ENCODE measurements around the gene EME2. TPM values are rescaled to one million over a fixed set of nuclear protein-coding genes. Genes with fewer than 3 reads are reported as not detected.

EME2 gene
- total RNA-seq, 1 experiment from 2014 or later: 19.5 TPM

DNA sequence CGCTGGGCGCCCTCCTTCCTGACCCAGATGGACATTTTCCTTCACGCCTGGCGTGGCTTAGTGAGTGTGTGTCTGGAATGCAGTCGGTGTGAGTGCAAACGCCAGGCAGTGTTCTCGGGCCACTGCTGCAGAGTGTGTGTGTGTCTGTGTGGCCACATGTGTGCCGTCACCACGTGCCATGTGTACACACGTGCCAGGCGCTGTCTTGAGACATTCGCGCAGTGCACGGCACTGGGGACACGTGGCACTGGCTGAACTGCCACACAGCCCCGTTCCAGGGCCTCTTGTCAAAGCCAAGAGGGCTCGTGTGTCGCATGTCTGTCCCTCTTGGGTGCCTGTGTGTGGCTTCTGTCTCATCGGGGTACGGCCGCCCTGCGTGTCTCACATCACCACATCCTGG is 37.8 kb upstream of the EME2 start:
- no peak overlapping the region for H3K4me3 ChIP-seq (ENCODE audit: low read depth, low read length, poor library complexity, severe bottlenecking)
- no peak for DNase-seq (ENCODE audit: low spot score)
- intact Hi-C loops (cut with micrococcal nuclease; ENCODE audit: unreplicated experiment): no loop called here
- ChIA-PET CTCF (no interaction called here), POLR2A (ENCODE audit: low non-redundant PET) (no interaction called here)
- H3K27me3 ChIP-seq (replicated peaks; ENCODE audit: insufficient read depth, low read depth, low read length, poor library complexity): no peaks in the 10 kb centered on the region
- BruUV-seq (replicated peaks): no TSS peak
- H3K27ac ChIP-seq (ENCODE audit: low read depth, low read length, poor library complexity, severe bottlenecking): no peak overlapping the region
- H3K9me3 ChIP-seq (ENCODE audit: low read depth, low read length, poor library complexity, severe bottlenecking): peaks cover 6% of the 10 kb centered on the region
- H3K36me3 ChIP-seq (ENCODE audit: insufficient read depth, low read length, poor library complexity, severe bottlenecking): peaks cover 8% of the 10 kb centered on the region
- no peaks in the 10 kb centered on the region for H3K4me1 ChIP-seq (ENCODE audit: insufficient read depth, low read length, poor library complexity, severe bottlenecking)
- no peak for TF ChIP-seq EZH2 (IDR thresholded peaks at IDR 0.05; ENCODE audit: borderline replicate concordance, low read depth, low read length, poor library complexity, severe bottlenecking)
- TF ChIP-seq, protein P1, sequence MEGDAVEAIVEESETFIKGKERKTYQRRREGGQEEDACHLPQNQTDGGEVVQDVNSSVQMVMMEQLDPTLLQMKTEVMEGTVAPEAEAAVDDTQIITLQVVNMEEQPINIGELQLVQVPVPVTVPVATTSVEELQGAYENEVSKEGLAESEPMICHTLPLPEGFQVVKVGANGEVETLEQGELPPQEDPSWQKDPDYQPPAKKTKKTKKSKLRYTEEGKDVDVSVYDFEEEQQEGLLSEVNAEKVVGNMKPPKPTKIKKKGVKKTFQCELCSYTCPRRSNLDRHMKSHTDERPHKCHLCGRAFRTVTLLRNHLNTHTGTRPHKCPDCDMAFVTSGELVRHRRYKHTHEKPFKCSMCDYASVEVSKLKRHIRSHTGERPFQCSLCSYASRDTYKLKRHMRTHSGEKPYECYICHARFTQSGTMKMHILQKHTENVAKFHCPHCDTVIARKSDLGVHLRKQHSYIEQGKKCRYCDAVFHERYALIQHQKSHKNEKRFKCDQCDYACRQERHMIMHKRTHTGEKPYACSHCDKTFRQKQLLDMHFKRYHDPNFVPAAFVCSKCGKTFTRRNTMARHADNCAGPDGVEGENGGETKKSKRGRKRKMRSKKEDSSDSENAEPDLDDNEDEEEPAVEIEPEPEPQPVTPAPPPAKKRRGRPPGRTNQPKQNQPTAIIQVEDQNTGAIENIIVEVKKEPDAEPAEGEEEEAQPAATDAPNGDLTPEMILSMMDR (conservative IDR thresholded peaks at IDR 0.05; ENCODE audit: low read depth, low read length): no peak

DNA sequence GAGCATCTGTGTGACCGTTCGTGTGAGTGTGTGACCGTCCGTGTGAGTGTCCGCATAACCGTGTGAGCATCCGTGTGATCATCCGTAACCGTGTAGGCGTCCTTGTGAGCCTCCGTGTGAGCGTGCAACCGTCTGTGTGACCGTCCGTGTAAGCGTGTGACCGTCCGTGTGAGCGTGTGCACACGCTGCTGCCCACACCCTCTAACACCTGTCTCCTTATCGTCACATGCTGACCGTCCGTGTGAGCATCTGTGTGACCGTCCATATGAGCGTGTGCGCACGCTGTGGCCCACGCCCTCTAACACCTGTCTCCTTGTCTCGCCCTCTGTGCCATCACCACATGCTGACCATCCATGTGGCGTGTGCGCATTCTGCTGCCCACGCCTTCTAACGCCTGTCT is 32.4 kb upstream of the EME2 start:
- POLR2A ChIA-PET (ENCODE audit: low non-redundant PET): no interaction called here
- Histone ChIP-seq H3K27ac (ENCODE audit: low read depth, low read length, poor library complexity, severe bottlenecking) (no peak overlapping the region), H3K9me3 (ENCODE audit: low read depth, low read length, poor library complexity, severe bottlenecking) (peaks cover 6% of the 10 kb centered on the region), H3K4me3 (ENCODE audit: low read depth, low read length, poor library complexity, severe bottlenecking) (no peak overlapping the region), H3K36me3 (ENCODE audit: insufficient read depth, low read length, poor library complexity, severe bottlenecking) (peaks cover 2% of the 10 kb centered on the region), H3K27me3 (replicated peaks; ENCODE audit: insufficient read depth, low read depth, low read length, poor library complexity) (no peaks in the 10 kb centered on the region), H3K4me1 (ENCODE audit: insufficient read depth, low read length, poor library complexity, severe bottlenecking) (no peaks in the 10 kb centered on the region)
- CTCF ChIA-PET: no interaction called here
- DNase-seq (ENCODE audit: low spot score): no peak
- no TSS peak for BruUV-seq (replicated peaks)
- TF ChIP-seq, protein P1 (conservative IDR thresholded peaks at IDR 0.05; ENCODE audit: low read depth, low read length): no peak
- TF ChIP-seq EZH2 (IDR thresholded peaks at IDR 0.05; ENCODE audit: borderline replicate concordance, low read depth, low read length, poor library complexity, severe bottlenecking): no peak
- intact Hi-C loops (cut with micrococcal nuclease; ENCODE audit: unreplicated experiment): no loop called here

DNA sequence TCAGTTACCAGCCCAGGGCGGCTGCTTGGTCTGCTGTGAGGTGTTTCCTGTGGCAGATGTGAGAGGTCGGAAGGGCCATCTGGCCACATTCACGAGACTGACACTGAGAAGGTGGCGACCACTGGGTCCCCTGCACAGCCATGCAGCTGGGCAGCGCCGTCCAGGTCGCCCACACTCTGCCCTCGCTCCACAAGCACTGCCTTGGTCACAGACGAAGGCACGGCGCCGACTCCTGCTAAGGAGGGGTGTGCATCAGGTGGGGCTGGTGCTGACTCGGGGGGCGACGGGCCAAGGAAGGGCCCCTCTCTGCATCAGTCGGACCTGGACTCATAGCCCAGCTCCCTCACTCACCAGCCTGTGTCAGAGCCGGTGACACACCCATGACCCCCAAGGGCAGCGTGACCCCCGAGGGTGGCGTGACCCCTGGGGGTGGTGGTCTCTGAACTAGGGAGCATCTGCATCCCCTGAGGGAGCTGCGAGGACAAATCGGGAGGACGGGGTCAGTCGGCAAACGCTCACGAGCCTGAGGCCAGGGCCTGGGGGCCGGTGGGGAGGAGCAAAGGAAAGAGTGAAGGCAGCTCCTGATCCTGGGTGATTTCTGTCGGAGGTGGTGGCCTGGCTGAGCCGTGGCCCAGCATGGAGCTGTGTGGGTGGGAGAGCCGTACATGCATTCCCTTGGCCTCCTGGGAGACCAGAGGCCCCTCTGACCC is 31.7 kb upstream of the EME2 start:
- no TSS peak for BruUV-seq (replicated peaks)
- POLR2A ChIA-PET (ENCODE audit: low non-redundant PET): no interaction called here

More for the DNA sequence above, 31.7 kb upstream of the EME2 start:
- Histone ChIP-seq H3K27me3 (replicated peaks; ENCODE audit: insufficient read depth, low read depth, low read length, poor library complexity) (no peaks in the 10 kb centered on the region), H3K4me3 (ENCODE audit: low read depth, low read length, poor library complexity, severe bottlenecking) (no peak overlapping the region), H3K9me3 (ENCODE audit: low read depth, low read length, poor library complexity, severe bottlenecking) (peaks cover 6% of the 10 kb centered on the region), H3K4me1 (ENCODE audit: insufficient read depth, low read length, poor library complexity, severe bottlenecking) (no peaks in the 10 kb centered on the region), H3K36me3 (ENCODE audit: insufficient read depth, low read length, poor library complexity, severe bottlenecking) (peaks cover 2% of the 10 kb centered on the region), H3K27ac (ENCODE audit: low read depth, low read length, poor library complexity, severe bottlenecking) (no peak overlapping the region)
- TF ChIP-seq EZH2 (IDR thresholded peaks at IDR 0.05; ENCODE audit: borderline replicate concordance, low read depth, low read length, poor library complexity, severe bottlenecking): no peak
- TF ChIP-seq, protein P1 (conservative IDR thresholded peaks at IDR 0.05; ENCODE audit: low read depth, low read length): no peak
- CTCF ChIA-PET: no interaction called here
- intact Hi-C loops (cut with micrococcal nuclease; ENCODE audit: unreplicated experiment): no loop called here
- no peak for DNase-seq (ENCODE audit: low spot score)

All from A673 (cell line).